Gastrocnemius medialis (tissue), 4 donors: ENCODE data around the gene IL20.

ENCODE experiments used
- POLR2A ChIP-seq, 2 donors: fragments of 450-650 bp; IDR thresholded peaks; one replicate each; pipeline ENCODE4 v1.6.1; 2017; ENCODE audit warnings: antibody characterized with exemption in 2 of 2, mild to moderate bottlenecking in 2 of 2, moderate library complexity in 2 of 2
- TF ChIP-seq, protein P1 (sequence below), 5 experiments: fragments of 450-650 bp in 3 of 5; fragments of 200-600 bp in 2 of 5; sonication (generic) in 2 of 5; IDR thresholded peaks in 4 of 5; conservative IDR thresholded peaks in 1 of 5; 1 replicate in 4 of 5; 2 replicates in 1 of 5; pipeline ENCODE4 v1.5.1; 2016 to 2019; ENCODE audit warnings: antibody characterized with exemption in 5 of 5, mild to moderate bottlenecking in 3 of 5, moderate library complexity in 3 of 5

DNA sequence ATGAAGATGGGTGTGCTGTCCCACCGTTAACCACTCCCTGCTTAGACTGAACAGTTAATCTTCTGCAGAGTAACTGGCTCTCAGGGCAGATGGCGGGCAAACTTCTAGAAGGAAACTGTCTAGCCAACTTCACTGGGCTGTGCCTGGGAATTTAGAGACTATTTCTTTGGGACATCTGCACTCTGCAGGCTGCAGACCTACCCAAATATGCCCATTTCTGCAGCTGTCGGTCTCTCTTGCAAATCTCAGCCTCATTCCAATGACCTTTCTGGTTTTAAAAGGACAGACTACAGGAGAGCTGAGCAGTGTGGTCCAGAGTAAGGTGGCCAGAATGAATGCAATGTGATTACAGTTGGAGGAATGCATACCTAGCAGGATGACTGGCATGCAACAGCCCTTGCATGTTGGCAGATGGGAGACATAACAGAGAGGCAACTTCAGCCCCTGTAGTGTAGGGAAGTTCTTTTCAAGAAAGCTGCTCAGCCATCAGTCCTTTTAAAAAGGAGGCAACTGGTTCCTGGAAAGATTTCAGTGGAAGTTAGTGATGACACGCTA lies 26.3 kb upstream of the IL20 start:
- TF ChIP-seq, protein P1, sequence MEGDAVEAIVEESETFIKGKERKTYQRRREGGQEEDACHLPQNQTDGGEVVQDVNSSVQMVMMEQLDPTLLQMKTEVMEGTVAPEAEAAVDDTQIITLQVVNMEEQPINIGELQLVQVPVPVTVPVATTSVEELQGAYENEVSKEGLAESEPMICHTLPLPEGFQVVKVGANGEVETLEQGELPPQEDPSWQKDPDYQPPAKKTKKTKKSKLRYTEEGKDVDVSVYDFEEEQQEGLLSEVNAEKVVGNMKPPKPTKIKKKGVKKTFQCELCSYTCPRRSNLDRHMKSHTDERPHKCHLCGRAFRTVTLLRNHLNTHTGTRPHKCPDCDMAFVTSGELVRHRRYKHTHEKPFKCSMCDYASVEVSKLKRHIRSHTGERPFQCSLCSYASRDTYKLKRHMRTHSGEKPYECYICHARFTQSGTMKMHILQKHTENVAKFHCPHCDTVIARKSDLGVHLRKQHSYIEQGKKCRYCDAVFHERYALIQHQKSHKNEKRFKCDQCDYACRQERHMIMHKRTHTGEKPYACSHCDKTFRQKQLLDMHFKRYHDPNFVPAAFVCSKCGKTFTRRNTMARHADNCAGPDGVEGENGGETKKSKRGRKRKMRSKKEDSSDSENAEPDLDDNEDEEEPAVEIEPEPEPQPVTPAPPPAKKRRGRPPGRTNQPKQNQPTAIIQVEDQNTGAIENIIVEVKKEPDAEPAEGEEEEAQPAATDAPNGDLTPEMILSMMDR (IDR thresholded peaks at IDR 0.05 in 4 of 5, conservative IDR thresholded peaks at IDR 0.05 in 1 of 5) = no peak
- TF ChIP-seq POLR2A (IDR thresholded peaks at IDR 0.05) = no peak
